Adrenal gland (tissue), 12 donors: Measurements from ENCODE around the gene ZNF583. TPM values are rescaled to one million over a fixed set of nuclear protein-coding genes. Genes with fewer than 3 reads are reported as not detected.
A peak's percentile ranks its signal among the peaks of the same experiment; 100 is the strongest.

ENCODE experiments used
- DNase-seq, 7 donors: peaks; one replicate each; pipeline ENCODE4 v3.0.0-alpha.2; 2019 to 2020
- H3K27ac ChIP-seq, 5 donors: fragments of 200-600 bp; sonication (generic) in 4 of 5; 1 replicate in 3 of 5; 2 replicates in 2 of 5; pipeline versions ENCODE4 v1.5.1 to v1.8.0; 2016 to 2020; ENCODE audit warnings: mild to moderate bottlenecking in 1 of 5
- H3K27me3 ChIP-seq: fragments of 200-600 bp; 2 replicates; pipeline ENCODE4 v1.8.0; 2021
- H3K36me3 ChIP-seq, 2 donors: fragments of 200-600 bp; replicated peaks in 1 of 2; 1 replicate in 1 of 2; 2 replicates in 1 of 2; pipeline versions ENCODE4 v1.5.1 to v1.8.0; 2018 to 2022
- H3K4me1 ChIP-seq, 2 donors: fragments of 200-600 bp; replicated peaks in 1 of 2; 1 replicate in 1 of 2; 2 replicates in 1 of 2; pipeline versions ENCODE4 v1.5.1 to v1.8.0; 2018 to 2021
- H3K4me3 ChIP-seq, 4 donors: fragments of 200-600 bp; sonication (generic) in 3 of 4; one replicate each; pipeline ENCODE4 v1.5.1; 2016 to 2018
- H3K9me3 ChIP-seq, 3 donors: fragments of 200-600 bp; sonication (generic) in 1 of 3; replicated peaks in 1 of 3; 1 replicate in 2 of 3; 2 replicates in 1 of 3; pipeline versions ENCODE4 v1.5.1 to v1.8.0; 2016 to 2021
- POLR2A ChIP-seq, 2 donors: fragments of 450-650 bp; IDR thresholded peaks; one replicate each; pipeline ENCODE4 v1.6.1; 2017; ENCODE audit warnings: antibody characterized with exemption in 2 of 2, mild to moderate bottlenecking in 2 of 2, moderate library complexity in 1 of 2
- WGBS, 4 donors: extraction: QIAGEN DNeasy Blood & Tissue Kit in 2 of 4; methylation state at CpG; one replicate each; pipeline versions ENCODE4 v1.1.5 to v1.1.7; 2013 to 2017; 5-methylcytosine and 5-hydroxymethylcytosine counted together
- intact Hi-C, 2 donors: fragments of 100-400 bp; cut with DNase I; formaldehyde crosslinking; loops; one replicate each; pipeline versions ENCODE4 v1.14.1 to v1.15.0; 2022 to 2023
- polyA plus RNA-seq, 3 donors: library from polyadenylated mRNA; stranded (reverse); fragments of 200-250 nt in 2 of 3; fragments of 350-450 nt in 1 of 3; fragmentation: Illumina TruSeq in 1 of 3; extraction: RNeasy Lipid Tissue Mini Kit (QIAGEN cat#74804) in 1 of 3; gene quantifications; one replicate each; pipeline ENCODE4 v1.2.3, GENCODE V29; 2013 to 2014
- total RNA-seq, 9 donors: library from RNA; depleted of rRNA in 4 of 9; stranded (reverse); fragments of >200 nt in 4 of 9; fragments of 120-200 nt in 1 of 9; fragmentation: NEBNext Ultra II Directional in 1 of 9; extraction: Animal tissue kit (Norgen Biotek cat#: 25700) in 1 of 9; gene quantifications; one replicate each; pipeline versions ENCODE4 v1.1.0 to v1.2.4, GENCODE V29; 2013 to 2023
- TF ChIP-seq, protein P1 (sequence below), 6 experiments: fragments of 450-650 bp in 4 of 6; fragments of 200-600 bp in 2 of 6; sonication (generic) in 1 of 6; IDR thresholded peaks; 1 replicate in 5 of 6; 2 replicates in 1 of 6; pipeline versions ENCODE4 v1.5.1 to v1.8.0; 2016 to 2021; ENCODE audit warnings: antibody characterized with exemption in 6 of 6, mild to moderate bottlenecking in 2 of 6, moderate library complexity in 1 of 6
- donor health status: healthy with polysubstance abuse.
- donor health status: Bipolar disorder and iron deficiency.
- donor health status: DM: yes; HTN: yes; CAD: no.
- donor health status: DM: no; HTN: no; CAD: no.
- donor health status: DM: no; HTN: no; CAD: no.
- donor health status: DM: yes; HTN: yes; CAD: no.

Gene ZNF583
- total and polyA plus RNA-seq, 12 donors: 1.5 to 11.0 (median 6.2) TPM

GRCh38 chr19:56360841-56361240 lies 43.3 kb upstream of the ZNF583 start:
- Histone ChIP-seq H3K9me3 (peaks cover 0 to 8% (median 0%) of the 10 kb centered on the region in 3 donors), H3K4me3 (no peak overlapping the region), H3K27me3 (no peaks in the 10 kb centered on the region), H3K27ac (no peak overlapping the region), H3K4me1 (no peaks in the 10 kb centered on the region), H3K36me3 (no peaks in the 10 kb centered on the region)
- 89 to 97% (median 94%) methylated on average over 2 of the region's 2 CpGs for WGBS, 4 donors
- no peak for TF ChIP-seq POLR2A (IDR thresholded peaks at IDR 0.05)
- TF ChIP-seq, protein P1, sequence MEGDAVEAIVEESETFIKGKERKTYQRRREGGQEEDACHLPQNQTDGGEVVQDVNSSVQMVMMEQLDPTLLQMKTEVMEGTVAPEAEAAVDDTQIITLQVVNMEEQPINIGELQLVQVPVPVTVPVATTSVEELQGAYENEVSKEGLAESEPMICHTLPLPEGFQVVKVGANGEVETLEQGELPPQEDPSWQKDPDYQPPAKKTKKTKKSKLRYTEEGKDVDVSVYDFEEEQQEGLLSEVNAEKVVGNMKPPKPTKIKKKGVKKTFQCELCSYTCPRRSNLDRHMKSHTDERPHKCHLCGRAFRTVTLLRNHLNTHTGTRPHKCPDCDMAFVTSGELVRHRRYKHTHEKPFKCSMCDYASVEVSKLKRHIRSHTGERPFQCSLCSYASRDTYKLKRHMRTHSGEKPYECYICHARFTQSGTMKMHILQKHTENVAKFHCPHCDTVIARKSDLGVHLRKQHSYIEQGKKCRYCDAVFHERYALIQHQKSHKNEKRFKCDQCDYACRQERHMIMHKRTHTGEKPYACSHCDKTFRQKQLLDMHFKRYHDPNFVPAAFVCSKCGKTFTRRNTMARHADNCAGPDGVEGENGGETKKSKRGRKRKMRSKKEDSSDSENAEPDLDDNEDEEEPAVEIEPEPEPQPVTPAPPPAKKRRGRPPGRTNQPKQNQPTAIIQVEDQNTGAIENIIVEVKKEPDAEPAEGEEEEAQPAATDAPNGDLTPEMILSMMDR (IDR thresholded peaks at IDR 0.05): no peak
- DNase-seq: no peak
- intact Hi-C loops: no loop called here

- Histone ChIP-seq H3K27me3 (no peaks in the 10 kb centered on the region), H3K27ac (peak overlapping the region in 4 of 5 donors; percentile 64 to 88 (median 82)), H3K4me1 (peaks cover 6 to 14% of the 10 kb centered on the region in 2 donors), H3K4me3 (peak overlapping the region in 3 of 4 donors; percentile 10 to 80 (median 43)), H3K9me3 (no peaks in the 10 kb centered on the region), H3K36me3 (peaks cover 0 to 4% of the 10 kb centered on the region in 2 donors)
- DNase-seq: peak; percentile 87 to 98 (median 94)
- TF ChIP-seq POLR2A (IDR thresholded peaks at IDR 0.05): peak; percentile 65 to 66
- TF ChIP-seq, protein P1 (IDR thresholded peaks at IDR 0.05): peak in 2 of 6 experiments; percentile 6 to 7
- WGBS, 4 donors: 5 to 13% (median 6%) methylated on average over 24 to 65 of the region's 65 CpGs
- intact Hi-C loops: no loop called here
Measured at GRCh38 chr19:56367829-56368711, 36.1 kb upstream of the ZNF583 start.

DNA sequence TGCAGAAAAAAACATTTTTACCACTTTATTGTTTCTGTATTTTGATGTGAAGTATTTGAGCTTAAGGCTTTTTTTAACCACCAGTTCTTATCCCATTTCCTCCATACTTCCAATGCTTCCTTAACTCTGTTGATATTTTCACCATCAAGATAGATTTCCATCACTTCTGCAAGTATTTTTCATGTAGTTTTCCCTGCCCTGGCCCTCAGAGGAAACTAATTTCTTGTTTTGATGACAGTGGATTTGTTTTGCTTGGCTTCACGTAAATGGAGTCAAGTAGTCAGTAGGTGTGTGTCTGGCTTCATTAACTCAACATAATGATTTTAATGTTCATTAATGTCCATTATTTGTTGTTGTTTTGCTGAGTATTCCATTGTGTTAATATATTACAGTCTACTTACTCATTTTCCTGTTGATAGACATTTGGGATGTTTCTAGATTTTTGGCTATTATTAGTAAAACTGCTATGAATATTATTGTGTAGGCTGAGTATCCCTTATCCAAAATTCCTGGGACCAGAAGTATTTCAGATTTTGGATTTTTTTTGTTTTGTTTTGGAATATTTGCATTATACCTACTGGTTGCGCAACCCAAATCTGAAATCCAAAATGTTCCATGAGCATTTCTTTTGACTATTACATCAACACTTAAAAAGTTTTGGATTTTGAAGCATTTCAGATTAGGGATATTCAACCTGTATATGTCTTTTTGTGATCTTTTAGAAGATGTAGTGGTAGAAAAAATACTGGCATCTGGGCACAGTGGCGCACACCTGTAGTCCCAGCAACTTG lies 34.1 kb upstream of the ZNF583 start:
- H3K9me3 ChIP-seq: no peaks in the 10 kb centered on the region
- no peak for TF ChIP-seq POLR2A (IDR thresholded peaks at IDR 0.05)
- TF ChIP-seq, protein P1 (IDR thresholded peaks at IDR 0.05): no peak
- intact Hi-C loops: no loop called here
- no peak overlapping the region for H3K4me3 ChIP-seq
- H3K36me3 ChIP-seq: peaks cover 0 to 24% of the 10 kb centered on the region in 2 donors
- peaks cover 6 to 14% of the 10 kb centered on the region in 2 donors for H3K4me1 ChIP-seq
- H3K27ac ChIP-seq: no peak overlapping the region
- no peaks in the 10 kb centered on the region for H3K27me3 ChIP-seq
- no peak for DNase-seq
- 95 to 99% (median 97%) methylated on average over 3 of the region's 3 CpGs for WGBS, 4 donors

- peaks cover 0 to 9% (median 0%) of the 10 kb centered on the region in 3 donors for H3K9me3 ChIP-seq
- WGBS, 4 donors: 85 to 100% (median 92%) methylated on average over 1 of the region's 1 CpG
Measured at GRCh38 chr19:56372281-56372680, 31.9 kb upstream of the ZNF583 start.

More at GRCh38 chr19:56372281-56372680, 31.9 kb upstream of the ZNF583 start:
- intact Hi-C loops: no loop called here
- Histone ChIP-seq H3K27me3 (no peaks in the 10 kb centered on the region), H3K4me3 (no peak overlapping the region), H3K27ac (no peak overlapping the region), H3K36me3 (peaks cover 0 to 35% of the 10 kb centered on the region in 2 donors), H3K4me1 (peaks cover 6 to 14% of the 10 kb centered on the region in 2 donors)
- DNase-seq: no peak
- TF ChIP-seq, protein P1 (IDR thresholded peaks at IDR 0.05): no peak
